B cell (primary cell): Measurements from ENCODE around the gene AUTS2. TPM values are rescaled to one million over a fixed set of nuclear protein-coding genes. Genes with fewer than 3 reads are reported as not detected.

ENCODE experiments used
- ATAC-seq: fragments of 200-7000 bp; cut with Tn5 transposase; one replicate; pipeline ENCODE4 v1.10.0; 2021; ENCODE audit warnings: low read depth, mild to moderate bottlenecking, moderate number of reproducible peaks, moderate library complexity
- CTCF ChIA-PET: fragments of 350-600 bp; sonication (Branson Sonifier 250); formaldehyde crosslinking; loops from one replicate; lab custom pipeline; 2021; ENCODE audit warnings: antibody characterized with exemption, inconsistent platforms; lab: Charles Lee
- POLR2A ChIA-PET: fragments of 350-600 bp; sonication (Branson Sonifier 250); formaldehyde crosslinking; loops from one replicate; lab custom pipeline; 2021; ENCODE audit warnings: antibody characterized with exemption; lab: Charles Lee
- DNase-seq: peaks from one replicate; pipeline ENCODE4 v3.0.0; 2013
- H2AFZ ChIP-seq: 2 replicates; pipeline ENCODE4 v1.6.1; 2012; ENCODE audit warnings: mild to moderate bottlenecking, low read depth, low read length; ENCODE audit not compliant: insufficient read depth, poor library complexity, severe bottlenecking
- H3K27ac ChIP-seq, 2 donors: 1 replicate in 1 of 2; 2 replicates in 1 of 2; pipeline ENCODE4 v1.5.1; 2012 to 2013; ENCODE audit warnings: low read length in 2 of 2, mild to moderate bottlenecking in 2 of 2, moderate library complexity in 1 of 2
- H3K27me3 ChIP-seq, 4 experiments: fragments of 200-600 bp in 1 of 4; sonication (generic) in 1 of 4; replicated peaks in 1 of 4; 1 replicate in 2 of 4; 2 replicates in 2 of 4; pipeline versions ENCODE4 v1.6.1 to v1.7.0; 2013 to 2016; ENCODE audit warnings: low read length in 3 of 4, mild to moderate bottlenecking in 2 of 4, mixed read lengths in 1 of 4, moderate library complexity in 1 of 4; ENCODE audit not compliant: insufficient read depth in 4 of 4, control insufficient read depth in 3 of 4; ENCODE audit errors: control extremely low read depth in 1 of 4
- H3K36me3 ChIP-seq, 2 experiments: replicated peaks in 1 of 2; 1 replicate in 1 of 2; 2 replicates in 1 of 2; pipeline versions ENCODE4 v1.6.1 to v1.7.1; 2013; ENCODE audit warnings: low read length in 1 of 2; ENCODE audit not compliant: insufficient read depth in 2 of 2, control insufficient read depth in 1 of 2; ENCODE audit errors: control extremely low read depth in 1 of 2, extremely low read depth in 1 of 2
- H3K4me1 ChIP-seq, 2 donors: fragments of 200-600 bp in 1 of 2; sonication (generic) in 1 of 2; 1 replicate in 1 of 2; 2 replicates in 1 of 2; pipeline versions ENCODE4 v1.5.1 to v1.6.1; 2013 to 2017; ENCODE audit warnings: low read length in 2 of 2; ENCODE audit not compliant: control insufficient read depth in 2 of 2, insufficient read depth in 2 of 2
- H3K4me2 ChIP-seq: replicated peaks from 2 replicates; pipeline ENCODE3; 2012; ENCODE audit warnings: mild to moderate bottlenecking, low read depth, low read length; ENCODE audit not compliant: poor library complexity, severe bottlenecking
- H3K4me3 ChIP-seq, 5 experiments: fragments of 200-600 bp in 1 of 5; sonication (generic) in 1 of 5; 1 replicate in 3 of 5; 2 replicates in 2 of 5; pipeline versions ENCODE4 v1.5.1 to v1.7.0; 2011 to 2016; ENCODE audit warnings: low read length in 4 of 5, mild to moderate bottlenecking in 4 of 5, low read depth in 2 of 5, control low read depth in 1 of 5, moderate library complexity in 1 of 5; ENCODE audit not compliant: insufficient read depth in 1 of 5; ENCODE audit errors: control extremely low read depth in 1 of 5, extremely low read depth in 1 of 5
- H3K79me2 ChIP-seq: fragments of 200-600 bp; sonication (generic); one replicate; pipeline ENCODE4 v1.6.0; 2016; ENCODE audit warnings: low read length; ENCODE audit not compliant: control insufficient read depth, insufficient read depth
- H3K9ac ChIP-seq: fragments of 200-600 bp; sonication (generic); 2 replicates; pipeline ENCODE4 v1.6.1; 2017; ENCODE audit warnings: mild to moderate bottlenecking, low read length, moderate library complexity
- H3K9me3 ChIP-seq, 3 donors: one replicate each; pipeline versions ENCODE4 v1.6.1 to v1.7.1; 2013; ENCODE audit warnings: low read length in 2 of 3; ENCODE audit not compliant: control insufficient read depth in 2 of 3, insufficient read depth in 1 of 3; ENCODE audit errors: control extremely low read depth in 1 of 3
- H4K20me1 ChIP-seq: 2 replicates; pipeline ENCODE4 v1.6.0; 2012; ENCODE audit warnings: mild to moderate bottlenecking, low read length; ENCODE audit not compliant: insufficient read depth, control insufficient read depth, poor library complexity, severe bottlenecking
- H3K27ac Mint-ChIP-seq: one replicate; pipeline ENCODE4 v1.8.0; 2021; ENCODE audit warnings: mixed read lengths
- H3K27me3 Mint-ChIP-seq: one replicate; pipeline ENCODE4 v1.8.0; 2021; ENCODE audit warnings: mixed read lengths
- H3K4me1 Mint-ChIP-seq: one replicate; pipeline ENCODE4 v1.8.0; 2021; ENCODE audit warnings: mixed read lengths
- H3K4me3 Mint-ChIP-seq: one replicate; pipeline ENCODE4 v1.8.0; 2021; ENCODE audit warnings: mixed read lengths
- H3K9me3 Mint-ChIP-seq: one replicate; pipeline ENCODE4 v1.8.0; 2022; ENCODE audit warnings: mixed read lengths; ENCODE audit not compliant: insufficient read depth
- CTCF ChIP-seq: fragments of 200-600 bp; IDR thresholded peaks from one replicate; pipeline ENCODE4 v1.8.0; 2022; ENCODE audit warnings: antibody characterized with exemption, mild to moderate bottlenecking
- EZH2 ChIP-seq: IDR thresholded peaks from 2 replicates; pipeline ENCODE4 v1.6.1; 2012; ENCODE audit warnings: borderline replicate concordance, low read depth, mild to moderate bottlenecking, moderate library complexity, low read length; ENCODE audit not compliant: insufficient read depth, poor library complexity, severe bottlenecking
- WGBS: methylation state at CpG from one replicate; pipeline ENCODE4 v1.1.5; 2013; ENCODE audit warnings: missing lambda C conversion rate; ENCODE audit not compliant: insufficient coverage; 5-methylcytosine and 5-hydroxymethylcytosine counted together
- intact Hi-C: fragments of 100-400 bp; cut with micrococcal nuclease; formaldehyde crosslinking; loops from one replicate; pipeline ENCODE4 v1.10.0; 2022
- polyA plus RNA-seq: library from polyadenylated mRNA; depleted of rRNA; stranded (reverse); fragments of >200 nt; gene quantifications from 2 replicates; pipeline ENCODE4 v1.2.3, GENCODE V29; 2012
- total RNA-seq, 2 donors: library from RNA; stranded (reverse); fragments of 120-200 nt in 1 of 2; gene quantifications; 1 replicate in 1 of 2; 2 replicates in 1 of 2; pipeline versions ENCODE4 v1.2.3 to v1.2.4, GENCODE V29; 2013 to 2022

Gene AUTS2
- total and polyA plus RNA-seq, 2 donors (not counting 1 experiment from before 2014, with no cell fraction given): 22.3 to 35.0 TPM

DNA sequence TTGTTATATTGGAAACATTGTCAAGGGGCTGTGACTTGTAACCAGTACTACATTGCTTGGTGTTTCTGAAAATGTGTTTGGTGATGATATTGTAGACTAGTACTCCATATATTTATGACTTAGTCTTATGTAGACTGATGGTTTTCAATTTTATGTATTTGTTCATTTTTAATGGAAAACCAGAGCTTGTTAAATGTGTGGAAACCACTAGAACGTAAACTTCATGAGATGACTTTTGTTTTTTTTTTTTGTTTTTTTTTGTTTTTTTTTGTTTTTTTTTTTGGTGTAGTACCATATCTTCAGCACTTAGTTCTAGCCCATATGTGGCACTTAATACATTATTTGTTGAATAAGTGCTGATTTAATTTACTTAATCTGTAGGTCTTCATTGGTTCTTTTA lies 518.6 kb downstream of the AUTS2 start:
- no CpG with 5 or more reads among the region's 1 CpG for WGBS
- Mint-ChIP-seq H3K9me3 (peaks cover 7% of the 10 kb centered on the region), H3K4me1 (peaks cover 4% of the 10 kb centered on the region), H3K27me3 (no peaks in the 10 kb centered on the region), H3K4me3 (no peak overlapping the region), H3K27ac (no peak overlapping the region)
- H3K4me1 ChIP-seq: no peaks in the 10 kb centered on the region
- no peak overlapping the region for H3K27ac ChIP-seq
- intact Hi-C loops: no loop called here
- no peaks in the 10 kb centered on the region for H3K27me3 ChIP-seq
- H3K9ac ChIP-seq: no peak overlapping the region
- ATAC-seq (no peak), DNase-seq (no peak)
- H3K4me3 ChIP-seq: no peak overlapping the region
- no peak overlapping the region for H2AFZ ChIP-seq
- TF ChIP-seq CTCF (no peak), EZH2 (no peak)
- ChIA-PET POLR2A (no interaction called here), CTCF (interaction anchor here (0.6 kb wide), 1 partner anchor 185 kb away, joined by 3 read pairs; no protein-coding TSS in a partner anchor)
- peaks cover 2 to 14% (median 13%) of the 10 kb centered on the region in 3 donors for H3K9me3 ChIP-seq
- no peak overlapping the region for H3K4me2 ChIP-seq
- H3K36me3 ChIP-seq: peaks cover 4 to 23% of the 10 kb centered on the region in 2 experiments
- no peaks in the 10 kb centered on the region for H4K20me1 ChIP-seq
- no peaks in the 10 kb centered on the region for H3K79me2 ChIP-seq

GRCh38 chr7:70120851-70121250 lies 522.6 kb downstream of the AUTS2 start:
- Histone ChIP-seq H3K9me3 (peaks cover 12 to 22% (median 13%) of the 10 kb centered on the region in 3 donors), H3K27me3 (no peaks in the 10 kb centered on the region), H4K20me1 (no peaks in the 10 kb centered on the region), H3K9ac (no peak overlapping the region), H2AFZ (no peak overlapping the region), H3K4me1 (no peaks in the 10 kb centered on the region), H3K4me3 (no peak overlapping the region), H3K79me2 (no peaks in the 10 kb centered on the region), H3K4me2 (no peak overlapping the region), H3K36me3 (peaks cover 6 to 23% of the 10 kb centered on the region in 2 experiments), H3K27ac (no peak overlapping the region)
- intact Hi-C loops: no loop called here
- Mint-ChIP-seq H3K9me3 (peaks cover 23% of the 10 kb centered on the region), H3K4me1 (peaks cover 4% of the 10 kb centered on the region), H3K27me3 (no peaks in the 10 kb centered on the region), H3K27ac (no peak overlapping the region), H3K4me3 (no peak overlapping the region)
- ATAC-seq (no peak), DNase-seq (no peak)
- ChIA-PET CTCF (interaction anchor here (0.7 kb wide), 1 partner anchor 459 kb away, joined by 3 read pairs; no protein-coding TSS in a partner anchor), POLR2A (no interaction called here)
- TF ChIP-seq EZH2 (no peak), CTCF (no peak)
- no CpG with 5 or more reads among the region's 1 CpG for WGBS
